Heart left ventricle (tissue), 16 donors: Measurements from ENCODE around the gene F8. TPM values are rescaled to one million over a fixed set of nuclear protein-coding genes. Genes with fewer than 3 reads are reported as not detected.

ENCODE experiments used
- ATAC-seq, 4 donors: fragments of 200-7000 bp; cut with Tn5 transposase; one replicate each; pipeline ENCODE4 v1.9.1; 2020 to 2022; ENCODE audit warnings: moderate library complexity in 4 of 4, mild to moderate bottlenecking in 3 of 4, moderate number of reproducible peaks in 1 of 4
- DNase-seq, 5 donors: peaks; one replicate each; pipeline ENCODE4 v3.0.0-alpha.2; 2020
- H3K27ac ChIP-seq, 12 donors: fragments of 200-600 bp; sonication (generic) in 4 of 12; one replicate each; pipeline versions ENCODE4 v1.5.0 to v1.8.0; 2016 to 2022; ENCODE audit warnings: mild to moderate bottlenecking in 2 of 12
- H3K27me3 ChIP-seq, 9 donors: fragments of 200-600 bp; sonication (generic) in 2 of 9; one replicate each; pipeline versions ENCODE4 v1.5.1 to v1.8.0; 2016 to 2022; ENCODE audit warnings: mild to moderate bottlenecking in 3 of 9
- H3K36me3 ChIP-seq, 9 donors: fragments of 200-600 bp; sonication (generic) in 2 of 9; one replicate each; pipeline versions ENCODE4 v1.5.0 to v1.8.0; 2018 to 2022; ENCODE audit warnings: mild to moderate bottlenecking in 2 of 9
- H3K4me1 ChIP-seq, 12 donors: fragments of 200-600 bp; sonication (generic) in 4 of 12; one replicate each; pipeline versions ENCODE4 v1.5.0 to v1.8.0; 2016 to 2022; ENCODE audit warnings: mild to moderate bottlenecking in 3 of 12
- H3K4me3 ChIP-seq, 12 donors: fragments of 200-600 bp; sonication (generic) in 4 of 12; one replicate each; pipeline versions ENCODE4 v1.5.0 to v1.8.0; 2017 to 2022; ENCODE audit warnings: mild to moderate bottlenecking in 9 of 12, moderate library complexity in 4 of 12
- H3K9me3 ChIP-seq, 12 donors: fragments of 200-600 bp; sonication (generic) in 4 of 12; one replicate each; pipeline versions ENCODE4 v1.5.0 to v1.8.0; 2016 to 2022; ENCODE audit warnings: mild to moderate bottlenecking in 1 of 12
- POLR2A ChIP-seq, 2 donors: fragments of 450-650 bp; IDR thresholded peaks; one replicate each; pipeline ENCODE4 v1.6.1; 2017; ENCODE audit warnings: antibody characterized with exemption in 2 of 2, mild to moderate bottlenecking in 2 of 2, moderate library complexity in 2 of 2
- WGBS, 4 donors: extraction: QIAGEN DNeasy Blood & Tissue Kit in 2 of 4; methylation state at CpG; one replicate each; pipeline versions ENCODE4 v1.1.5 to v1.1.7; 2013 to 2018; 5-methylcytosine and 5-hydroxymethylcytosine counted together
- intact Hi-C, 10 donors: fragments of 100-400 bp; cut with DNase I; formaldehyde crosslinking; loops; one replicate each; pipeline versions ENCODE4 v1.11.1 to v1.14.2; 2022
- polyA plus RNA-seq, 2 donors: library from polyadenylated mRNA; stranded (reverse); fragments of 200-250 nt; gene quantifications; one replicate each; pipeline ENCODE4 v1.2.3, GENCODE V29; 2013
- total RNA-seq, 9 donors: library from RNA; depleted of rRNA in 2 of 9; stranded (reverse); fragments of >200 nt in 2 of 9; fragmentation: NEBNext Ultra II Directional in 3 of 9; extraction: Animal tissue kit (Norgen Biotek cat#: 25700) in 3 of 9; gene quantifications; one replicate each; pipeline versions ENCODE4 v1.1.0 to v1.2.4, GENCODE V29; 2016 to 2023
- TF ChIP-seq, protein P1 (sequence below), 12 donors: fragments of 200-600 bp; sonication (generic) in 4 of 12; IDR thresholded peaks; one replicate each; pipeline versions ENCODE4 v1.5.0 to v1.8.0; 2018 to 2022; ENCODE audit warnings: antibody characterized with exemption in 12 of 12, mild to moderate bottlenecking in 5 of 12
- donor health status: ischemic (EF 13 %, LVEDD 7.1; RV severe dilation, severe dysfunction).
- donor health status: healthy with polysubstance abuse.
- donor health status: DM: no; HTN: yes; CAD: no.
- donor health status: DM: no; HTN: no; CAD: no.
- donor health status: ischemic (EF 25% LVEDD 6.9; RV normal size, moderate dysfunction).
- donor health status: ischemic (EF 25% LVEDD 5.7; RV mildly dilated, moderate dysfunction).
- donor health status: healthy.
- donor health status: DM: yes; HTN: yes; CAD: no.
- donor health status: ischemic (EF 35%, LVEDD 5.7; RV mildly dilated, moderate dysfunction).
- donor health status: nonischemic (EF 11% LVEDD 7.7; RV severe dilation, severe dysfunction).
- donor health status: DM: yes; HTN: yes; CAD: no.
- donor health status: PGD.
- donor health status: ischemic (EF 29% LVEDD 5.4; RV normal size, mild dysfunction).
- donor health status: nonischemic (EF 23%, LVEDD 6.1; RV moderate dilation, normal function).

F8 gene
- total and polyA plus RNA-seq, 11 donors = 26.9 to 75.1 (median 44.3) TPM

- Histone ChIP-seq H3K27me3 (no peaks in the 10 kb centered on the region), H3K36me3 (no peaks in the 10 kb centered on the region), H3K9me3 (no peaks in the 10 kb centered on the region), H3K27ac (peak overlapping the region in 5 of 12 donors; percentile 25 to 49 (median 29)), H3K4me3 (no peak overlapping the region), H3K4me1 (peaks cover 0 to 31% (median 11%) of the 10 kb centered on the region in 12 donors)
- TF ChIP-seq POLR2A (IDR thresholded peaks at IDR 0.05) = no peak
- TF ChIP-seq, protein P1, sequence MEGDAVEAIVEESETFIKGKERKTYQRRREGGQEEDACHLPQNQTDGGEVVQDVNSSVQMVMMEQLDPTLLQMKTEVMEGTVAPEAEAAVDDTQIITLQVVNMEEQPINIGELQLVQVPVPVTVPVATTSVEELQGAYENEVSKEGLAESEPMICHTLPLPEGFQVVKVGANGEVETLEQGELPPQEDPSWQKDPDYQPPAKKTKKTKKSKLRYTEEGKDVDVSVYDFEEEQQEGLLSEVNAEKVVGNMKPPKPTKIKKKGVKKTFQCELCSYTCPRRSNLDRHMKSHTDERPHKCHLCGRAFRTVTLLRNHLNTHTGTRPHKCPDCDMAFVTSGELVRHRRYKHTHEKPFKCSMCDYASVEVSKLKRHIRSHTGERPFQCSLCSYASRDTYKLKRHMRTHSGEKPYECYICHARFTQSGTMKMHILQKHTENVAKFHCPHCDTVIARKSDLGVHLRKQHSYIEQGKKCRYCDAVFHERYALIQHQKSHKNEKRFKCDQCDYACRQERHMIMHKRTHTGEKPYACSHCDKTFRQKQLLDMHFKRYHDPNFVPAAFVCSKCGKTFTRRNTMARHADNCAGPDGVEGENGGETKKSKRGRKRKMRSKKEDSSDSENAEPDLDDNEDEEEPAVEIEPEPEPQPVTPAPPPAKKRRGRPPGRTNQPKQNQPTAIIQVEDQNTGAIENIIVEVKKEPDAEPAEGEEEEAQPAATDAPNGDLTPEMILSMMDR (IDR thresholded peaks at IDR 0.05) = no peak
- ATAC-seq (no peak), DNase-seq (no peak)
- WGBS, 4 donors = 75 to 77% (median 75%) methylated on average over 2 of the region's 2 CpGs
- intact Hi-C loops = no loop called here
Observed at GRCh38 chrX:155005190-155005589, 17.3 kb downstream of the F8 start.

DNA sequence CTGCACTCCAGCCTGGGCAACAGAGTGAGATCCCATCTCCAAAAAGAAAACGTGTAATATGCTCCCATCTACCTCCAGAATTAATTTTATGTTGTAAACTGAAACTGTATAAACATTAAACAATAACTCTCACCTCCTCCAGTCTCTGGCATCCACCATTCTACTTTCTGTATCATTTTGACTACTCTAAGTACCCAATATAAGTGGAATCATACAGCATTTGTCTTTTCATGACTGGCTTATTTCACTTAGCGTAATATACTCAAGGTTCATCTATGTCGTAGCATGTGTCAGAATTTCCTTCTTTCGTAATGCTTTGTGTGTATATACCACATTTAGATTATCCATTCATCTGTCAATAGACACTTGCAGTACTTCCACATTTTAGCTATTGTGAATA is 20.6 kb downstream of the F8 start:
- no peak for ATAC-seq
- Histone ChIP-seq H3K9me3 (no peaks in the 10 kb centered on the region), H3K27ac (no peak overlapping the region), H3K27me3 (no peaks in the 10 kb centered on the region), H3K4me3 (no peak overlapping the region), H3K36me3 (peaks cover 0 to 3% (median 0%) of the 10 kb centered on the region in 9 donors), H3K4me1 (peaks cover 0 to 11% (median 4%) of the 10 kb centered on the region in 12 donors)
- no peak for TF ChIP-seq POLR2A (IDR thresholded peaks at IDR 0.05)
- TF ChIP-seq, protein P1 (IDR thresholded peaks at IDR 0.05) = no peak
- intact Hi-C loops = no loop called here
- DNase-seq = no peak
- 86 to 93% (median 90%) methylated on average over 4 of the region's 4 CpGs for WGBS, 4 donors

GRCh38 chrX:155000841-155001240 is 21.7 kb downstream of the F8 start:
- Histone ChIP-seq H3K9me3 (no peaks in the 10 kb centered on the region), H3K36me3 (peaks cover 0 to 7% (median 0%) of the 10 kb centered on the region in 9 donors), H3K4me3 (no peak overlapping the region), H3K27ac (no peak overlapping the region), H3K27me3 (no peaks in the 10 kb centered on the region), H3K4me1 (peaks cover 0 to 10% (median 4%) of the 10 kb centered on the region in 12 donors)
- no peak for ATAC-seq
- no peak for TF ChIP-seq POLR2A (IDR thresholded peaks at IDR 0.05)
- TF ChIP-seq, protein P1 (IDR thresholded peaks at IDR 0.05) = no peak
- WGBS, 4 donors = 70 to 100% (median 80%) methylated on average over 1 of the region's 1 CpG
- intact Hi-C loops = no loop called here
- DNase-seq = no peak

GRCh38 chrX:154998204-154998880 is 24.2 kb downstream of the F8 start:
- ATAC-seq (no peak), DNase-seq (no peak)
- TF ChIP-seq POLR2A (IDR thresholded peaks at IDR 0.05) = no peak
- TF ChIP-seq, protein P1 (IDR thresholded peaks at IDR 0.05) = no peak
- Histone ChIP-seq H3K4me1 (no peaks in the 10 kb centered on the region), H3K9me3 (no peaks in the 10 kb centered on the region), H3K4me3 (no peak overlapping the region), H3K27ac (no peak overlapping the region), H3K27me3 (no peaks in the 10 kb centered on the region), H3K36me3 (peaks cover 0 to 8% (median 0%) of the 10 kb centered on the region in 9 donors)
- WGBS, 4 donors = 53 to 100% (median 85%) methylated on average over 1 of the region's 1 CpG
- intact Hi-C loops = no loop called here
